Measurements from ENCODE around the gene CDK8.
A peak's percentile ranks its signal among the peaks of the same experiment; 100 is the strongest.
"Not testable (repeated sequence)": the region's sequence is repeated elsewhere in the genome, so short reads cannot be mapped to it uniquely, and the experiment has no call there.

The CDK8 gene

GRCh38 chr13:26266311-26266710, 12.4 kb downstream of the CDK8 start:
- TF ChIP-seq, protein P1, sequence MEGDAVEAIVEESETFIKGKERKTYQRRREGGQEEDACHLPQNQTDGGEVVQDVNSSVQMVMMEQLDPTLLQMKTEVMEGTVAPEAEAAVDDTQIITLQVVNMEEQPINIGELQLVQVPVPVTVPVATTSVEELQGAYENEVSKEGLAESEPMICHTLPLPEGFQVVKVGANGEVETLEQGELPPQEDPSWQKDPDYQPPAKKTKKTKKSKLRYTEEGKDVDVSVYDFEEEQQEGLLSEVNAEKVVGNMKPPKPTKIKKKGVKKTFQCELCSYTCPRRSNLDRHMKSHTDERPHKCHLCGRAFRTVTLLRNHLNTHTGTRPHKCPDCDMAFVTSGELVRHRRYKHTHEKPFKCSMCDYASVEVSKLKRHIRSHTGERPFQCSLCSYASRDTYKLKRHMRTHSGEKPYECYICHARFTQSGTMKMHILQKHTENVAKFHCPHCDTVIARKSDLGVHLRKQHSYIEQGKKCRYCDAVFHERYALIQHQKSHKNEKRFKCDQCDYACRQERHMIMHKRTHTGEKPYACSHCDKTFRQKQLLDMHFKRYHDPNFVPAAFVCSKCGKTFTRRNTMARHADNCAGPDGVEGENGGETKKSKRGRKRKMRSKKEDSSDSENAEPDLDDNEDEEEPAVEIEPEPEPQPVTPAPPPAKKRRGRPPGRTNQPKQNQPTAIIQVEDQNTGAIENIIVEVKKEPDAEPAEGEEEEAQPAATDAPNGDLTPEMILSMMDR (conservative IDR thresholded peaks at IDR 0.05; ENCODE audit: low read depth, low read length) = no peak
- H3K4me3 ChIP-seq (ENCODE audit: low read length) = no peak overlapping the region
- DNase-seq (ENCODE audit: low read depth) = no peak

GRCh38 chr13:26270707-26271106, 16.8 kb downstream of the CDK8 start:
- DNase-seq (ENCODE audit: low read depth) = no peak
- H3K4me3 ChIP-seq (ENCODE audit: low read length) = no peak overlapping the region
- TF ChIP-seq, protein P1 (conservative IDR thresholded peaks at IDR 0.05; ENCODE audit: low read depth, low read length) = no peak

DNA sequence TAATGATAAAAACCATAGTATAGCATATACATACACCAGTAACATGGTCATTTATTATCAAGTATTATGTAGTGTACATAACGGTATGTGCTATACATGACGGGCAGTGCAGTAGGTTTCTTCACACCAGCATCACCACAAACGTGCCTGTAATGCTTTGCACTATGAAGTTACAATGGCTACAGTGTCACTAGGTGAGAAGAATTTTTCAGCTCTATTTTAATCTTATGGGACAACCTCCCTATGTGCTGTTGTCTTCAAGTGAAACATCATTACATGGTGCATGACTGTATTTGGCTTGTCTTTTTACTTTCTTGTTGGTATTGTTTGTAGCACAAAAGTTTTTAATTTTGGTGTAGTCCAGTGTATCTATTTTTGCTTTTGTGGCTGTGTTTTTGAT, 18.7 kb downstream of the CDK8 start:
- DNase-seq (ENCODE audit: low read depth) = no peak
- no peak overlapping the region for H3K4me3 ChIP-seq (ENCODE audit: low read length)
- TF ChIP-seq, protein P1 (conservative IDR thresholded peaks at IDR 0.05; ENCODE audit: low read depth, low read length) = no peak

- TF ChIP-seq, protein P1 (conservative IDR thresholded peaks at IDR 0.05; ENCODE audit: low read depth, low read length) = no peak
- no peak overlapping the region for H3K4me3 ChIP-seq (ENCODE audit: low read length)
- peak; percentile 58 for DNase-seq (ENCODE audit: low read depth)
Observed at GRCh38 chr13:26280295-26280694, 26.4 kb downstream of the CDK8 start.

DNA sequence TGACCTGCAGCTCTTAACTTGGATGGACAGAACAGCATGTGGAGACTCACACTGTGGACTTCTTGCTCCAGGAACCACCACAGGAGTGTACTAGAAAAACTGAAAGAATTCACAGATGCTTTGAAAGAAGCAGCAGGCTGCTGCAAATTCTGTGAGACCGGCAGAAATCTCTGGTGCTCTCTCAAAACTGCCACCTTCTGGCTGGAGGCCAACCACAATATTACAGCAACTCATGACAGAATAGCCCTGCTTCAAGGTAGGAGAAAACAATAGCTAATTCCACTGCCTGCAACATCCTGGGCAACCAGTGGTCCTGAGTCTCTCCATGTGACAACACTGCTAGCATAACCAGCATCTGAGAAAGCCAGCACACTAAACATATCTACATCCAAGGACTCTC, 26.9 kb downstream of the CDK8 start:
- DNase-seq (ENCODE audit: low read depth) = peak; percentile 15
- TF ChIP-seq, protein P1 (conservative IDR thresholded peaks at IDR 0.05; ENCODE audit: low read depth, low read length) = no peak
- no peak overlapping the region for H3K4me3 ChIP-seq (ENCODE audit: low read length)

GRCh38 chr13:26285911-26286310, 32.0 kb downstream of the CDK8 start:
- DNase-seq (ENCODE audit: low read depth); H3K4me3 ChIP-seq (ENCODE audit: low read length): not testable (repeated sequence)

DNA sequence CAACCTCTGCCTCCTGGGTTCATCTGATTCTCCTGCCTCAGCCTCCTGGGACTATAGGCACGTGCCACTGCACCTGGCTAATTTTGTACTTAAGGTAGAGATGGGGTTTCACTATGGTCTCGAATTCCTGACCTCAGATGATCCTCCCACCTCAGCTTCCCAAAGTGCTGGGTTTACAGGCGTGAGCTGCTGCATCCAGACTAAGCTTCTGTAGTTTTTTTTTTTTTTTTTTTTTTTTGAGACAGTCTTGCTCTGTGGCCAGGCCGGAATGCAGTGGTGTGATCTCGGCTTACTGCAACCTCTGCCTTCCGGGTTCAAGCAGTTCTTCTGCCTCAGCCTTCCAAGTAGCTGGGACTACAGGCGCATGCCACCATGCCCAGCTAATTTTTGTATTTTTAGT, 34.9 kb downstream of the CDK8 start:
- not testable (repeated sequence) for DNase-seq (ENCODE audit: low read depth)

GRCh38 chr13:26295812-26296211, 41.9 kb downstream of the CDK8 start:
- no peak for DNase-seq (ENCODE audit: low read depth)
- H3K4me3 ChIP-seq (ENCODE audit: low read length) = no peak overlapping the region
- TF ChIP-seq, protein P1 (conservative IDR thresholded peaks at IDR 0.05; ENCODE audit: low read depth, low read length) = no peak

More for the DNA sequence above, 34.9 kb downstream of the CDK8 start:
- H3K4me3 ChIP-seq (ENCODE audit: low read length) = not testable (repeated sequence)
